ENCODE results near the gene DUSP16. TPM values are rescaled to one million over a fixed set of nuclear protein-coding genes. Genes with fewer than 3 reads are reported as not detected.

Gene DUSP16
- total RNA-seq, 1 donor from 2014 or later, result 12.9 TPM

- no peak for DNase-seq
- ATAC-seq, result no peak
- intact Hi-C loops (cut with micrococcal nuclease), result loop anchor here (2.0 kb wide), 1 partner anchor 44 kb away; no protein-coding TSS in a partner anchor
Measured at GRCh38 chr12:12460935-12461922, 101.4 kb downstream of the DUSP16 start.

GRCh38 chr12:12456637-12457036, 106.0 kb downstream of the DUSP16 start:
- ATAC-seq (peak; percentile 28), DNase-seq (no peak)
- intact Hi-C loops (cut with micrococcal nuclease), result no loop called here

GRCh38 chr12:12454315-12454714, 108.3 kb downstream of the DUSP16 start:
- no peak for DNase-seq
- intact Hi-C loops (cut with micrococcal nuclease), result no loop called here
- ATAC-seq, result no peak

GRCh38 chr12:12453635-12454034, 109.0 kb downstream of the DUSP16 start:
- ATAC-seq (no peak), DNase-seq (no peak)
- intact Hi-C loops (cut with micrococcal nuclease), result no loop called here

GRCh38 chr12:12452326-12452902, 110.2 kb downstream of the DUSP16 start:
- DNase-seq (no peak), ATAC-seq (no peak)
- intact Hi-C loops (cut with micrococcal nuclease), result no loop called here

GRCh38 chr12:12451098-12451497, 111.6 kb downstream of the DUSP16 start:
- DNase-seq (no peak), ATAC-seq (no peak)
- intact Hi-C loops (cut with micrococcal nuclease), result no loop called here

GRCh38 chr12:12450043-12450471, 112.6 kb downstream of the DUSP16 start:
- no peak for ATAC-seq
- intact Hi-C loops (cut with micrococcal nuclease), result no loop called here

GRCh38 chr12:12449533-12450025, 113.1 kb downstream of the DUSP16 start:
- no peak for DNase-seq
- no peak for ATAC-seq
- intact Hi-C loops (cut with micrococcal nuclease), result no loop called here

More at GRCh38 chr12:12450043-12450471, 112.6 kb downstream of the DUSP16 start:
- no peak for DNase-seq

GRCh38 chr12:12447837-12448236, 114.8 kb downstream of the DUSP16 start:
- ATAC-seq (no peak), DNase-seq (no peak)
- intact Hi-C loops (cut with micrococcal nuclease), result no loop called here

GRCh38 chr12:12447236-12447635, 115.4 kb downstream of the DUSP16 start:
- intact Hi-C loops (cut with micrococcal nuclease), result no loop called here
- no peak for ATAC-seq
- DNase-seq, result no peak

GRCh38 chr12:12446786-12447185, 115.9 kb downstream of the DUSP16 start:
- DNase-seq, result no peak
- intact Hi-C loops (cut with micrococcal nuclease), result no loop called here
- ATAC-seq, result no peak

GRCh38 chr12:12445882-12446181, 116.8 kb downstream of the DUSP16 start:
- DNase-seq (no peak), ATAC-seq (no peak)
- intact Hi-C loops (cut with micrococcal nuclease), result no loop called here

GRCh38 chr12:12445165-12445881, 117.3 kb downstream of the DUSP16 start:
- intact Hi-C loops (cut with micrococcal nuclease), result no loop called here
- DNase-seq (no peak), ATAC-seq (no peak)

GRCh38 chr12:12443431-12443878, 119.2 kb downstream of the DUSP16 start:
- intact Hi-C loops (cut with micrococcal nuclease), result no loop called here
- DNase-seq, result peak; percentile 57
- ATAC-seq, result peak; percentile 85

GRCh38 chr12:12442548-12443071, 120.1 kb downstream of the DUSP16 start:
- no peak for DNase-seq
- intact Hi-C loops (cut with micrococcal nuclease), result no loop called here
- peak; percentile 82 for ATAC-seq

GRCh38 chr12:12441843-12442461, 120.7 kb downstream of the DUSP16 start:
- intact Hi-C loops (cut with micrococcal nuclease), result no loop called here
- peak; percentile 58 for ATAC-seq
- no peak for DNase-seq

- ATAC-seq, result no peak
- no peak for DNase-seq
- intact Hi-C loops (cut with micrococcal nuclease), result no loop called here
Measured at GRCh38 chr12:12441429-12441807, 121.2 kb downstream of the DUSP16 start.

GRCh38 chr12:12440784-12441428, 121.8 kb downstream of the DUSP16 start:
- no peak for DNase-seq
- intact Hi-C loops (cut with micrococcal nuclease), result no loop called here
- ATAC-seq, result no peak

- no peak for DNase-seq
- intact Hi-C loops (cut with micrococcal nuclease), result no loop called here
- ATAC-seq, result no peak
Measured at GRCh38 chr12:12439636-12440035, 123.0 kb downstream of the DUSP16 start.
